NCI-H1092 (cell line): ENCODE data around the gene WNT11.

ENCODE experiments used
- DNase-seq: peaks from one replicate; lab custom pipeline; 2025; lab: John Stamatoyannopoulos, UW

Gene WNT11

DNA sequence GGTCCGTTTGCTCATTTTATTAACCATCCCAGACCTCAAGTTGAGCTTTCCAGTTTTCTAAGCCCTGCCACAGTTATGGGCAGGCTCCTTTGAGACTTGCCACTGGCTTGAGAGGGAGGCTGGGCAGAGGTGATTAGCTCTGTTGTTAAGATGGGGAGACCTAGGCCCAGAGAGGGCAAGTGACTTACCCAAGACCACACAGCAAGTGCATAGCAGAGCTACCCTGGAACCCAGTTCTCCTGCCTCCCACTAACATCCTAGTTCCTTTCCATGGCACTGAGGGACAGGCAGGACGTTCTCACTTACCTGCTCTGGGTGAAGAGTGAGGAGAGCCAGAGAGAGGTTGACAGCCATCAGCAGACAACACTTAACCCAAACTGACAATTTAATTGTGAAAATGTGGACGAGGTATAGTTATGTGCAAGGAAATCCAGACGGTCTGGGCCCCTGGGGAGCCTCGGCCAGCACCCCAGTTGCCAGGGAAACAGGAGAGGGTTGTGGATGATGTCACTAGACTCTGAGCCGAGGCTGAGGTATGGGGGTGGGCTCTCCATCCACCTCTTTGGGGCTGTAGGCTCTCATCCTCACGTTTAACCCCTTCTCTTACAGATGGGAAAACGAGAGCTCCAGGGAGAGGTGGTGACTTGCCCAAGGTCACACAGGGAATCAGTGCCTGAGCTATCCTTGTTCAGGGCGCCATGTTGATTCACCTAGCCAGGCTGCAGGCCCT lies 12.3 kb upstream of the WNT11 start:
- DNase-seq, result no peak

DNA sequence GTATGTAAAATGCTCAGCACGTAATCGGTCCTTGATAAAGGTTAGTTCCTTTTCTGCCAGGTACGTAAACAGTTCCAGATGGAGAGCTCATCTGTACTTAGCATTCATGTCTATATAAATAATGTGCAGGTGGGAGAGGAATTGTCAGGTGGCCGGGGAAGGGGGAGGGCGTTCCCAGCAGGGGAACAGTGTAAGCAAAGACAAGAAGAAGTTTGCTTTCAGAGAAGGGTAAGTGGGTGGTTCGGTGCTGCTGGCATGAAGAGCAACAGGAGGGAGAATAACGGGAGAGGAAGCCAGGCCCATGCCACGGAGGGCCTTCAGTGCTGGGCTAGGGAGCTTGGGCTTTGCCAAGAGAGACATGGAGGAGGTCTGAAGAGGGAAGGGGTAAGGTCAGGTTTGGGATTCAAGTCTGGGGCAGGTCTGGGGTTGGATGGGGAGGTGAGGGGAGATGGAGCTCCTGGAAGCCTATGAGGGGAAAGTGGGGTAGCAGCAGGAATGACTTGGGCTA lies 11.4 kb upstream of the WNT11 start:
- DNase-seq, result no peak

- DNase-seq, result no peak
Observed at GRCh38 chr11:76216536-76217325, 10.4 kb upstream of the WNT11 start.

- DNase-seq, result no peak
Observed at GRCh38 chr11:76215941-76216340, 9.6 kb upstream of the WNT11 start.

- no peak for DNase-seq
Observed at GRCh38 chr11:76214968-76215548, 8.8 kb upstream of the WNT11 start.

DNA sequence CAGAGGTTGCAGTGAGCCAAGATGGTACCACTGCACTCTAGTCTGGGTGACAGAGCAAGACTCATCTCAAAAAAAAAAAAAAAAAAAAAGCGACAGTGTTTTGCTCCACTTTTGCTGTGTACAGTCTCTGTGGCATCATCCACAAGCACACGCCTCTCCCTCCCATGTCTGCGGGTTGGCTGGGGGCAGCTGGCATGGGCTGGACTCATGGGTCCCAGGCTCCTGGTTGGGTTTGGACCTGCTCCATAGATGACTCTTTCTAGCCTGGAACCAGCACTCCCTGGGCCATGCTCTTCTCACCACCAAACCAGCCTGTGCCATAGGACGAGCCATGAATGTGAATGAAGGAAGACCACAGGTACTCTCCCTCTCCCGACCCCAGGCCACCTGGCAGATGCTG lies 7.9 kb upstream of the WNT11 start:
- DNase-seq, result no peak

DNA sequence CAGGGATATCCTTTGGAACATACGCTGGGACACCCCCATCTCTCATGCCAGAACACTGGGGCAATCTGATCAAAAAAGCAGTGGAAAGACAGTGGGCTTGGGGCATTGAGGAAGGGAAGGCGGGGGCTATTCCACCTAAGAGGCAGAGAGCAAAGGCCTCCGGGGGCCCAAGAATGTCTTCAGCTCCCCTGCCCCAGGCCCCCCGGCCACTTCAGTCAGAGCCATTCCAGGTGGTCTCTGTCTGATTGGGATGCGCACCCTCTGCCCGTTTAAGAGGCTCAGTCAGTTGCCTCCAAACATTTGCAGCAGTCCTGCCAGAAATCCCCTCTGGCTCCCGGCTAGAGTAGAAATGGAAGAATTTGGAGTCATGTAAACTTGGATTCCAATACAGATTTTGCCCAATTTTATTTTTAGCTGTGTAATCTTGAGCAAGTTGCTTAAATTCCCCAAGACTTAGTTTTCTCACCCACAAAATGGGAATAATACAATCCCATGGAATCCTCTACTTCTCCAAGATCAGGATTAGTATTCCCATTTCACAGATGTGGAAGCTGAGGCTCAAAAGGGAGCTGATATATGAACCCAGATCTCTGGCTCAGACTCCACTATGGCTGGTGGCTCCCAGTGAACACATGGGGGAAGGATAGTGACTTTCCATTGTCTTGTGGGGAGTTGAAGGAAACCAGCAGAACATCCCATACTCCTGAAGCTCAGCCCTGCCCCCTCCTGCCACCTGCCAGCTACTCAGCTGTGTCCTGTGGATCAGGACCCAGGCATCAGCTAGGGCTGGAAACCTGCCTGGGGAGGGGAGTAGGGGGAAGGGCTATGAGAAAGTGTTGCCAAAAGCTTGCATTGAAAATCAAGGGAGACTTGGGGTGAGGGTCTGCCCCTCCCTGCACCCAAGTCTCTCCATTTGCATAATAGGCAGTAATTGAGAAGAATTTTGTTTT lies 6.1 kb upstream of the WNT11 start:
- no peak for DNase-seq

GRCh38 chr11:76210931-76211851 lies 4.9 kb upstream of the WNT11 start:
- no peak for DNase-seq

- DNase-seq, result peak; percentile 58
Observed at GRCh38 chr11:76209973-76210930, 4.0 kb upstream of the WNT11 start.

DNA sequence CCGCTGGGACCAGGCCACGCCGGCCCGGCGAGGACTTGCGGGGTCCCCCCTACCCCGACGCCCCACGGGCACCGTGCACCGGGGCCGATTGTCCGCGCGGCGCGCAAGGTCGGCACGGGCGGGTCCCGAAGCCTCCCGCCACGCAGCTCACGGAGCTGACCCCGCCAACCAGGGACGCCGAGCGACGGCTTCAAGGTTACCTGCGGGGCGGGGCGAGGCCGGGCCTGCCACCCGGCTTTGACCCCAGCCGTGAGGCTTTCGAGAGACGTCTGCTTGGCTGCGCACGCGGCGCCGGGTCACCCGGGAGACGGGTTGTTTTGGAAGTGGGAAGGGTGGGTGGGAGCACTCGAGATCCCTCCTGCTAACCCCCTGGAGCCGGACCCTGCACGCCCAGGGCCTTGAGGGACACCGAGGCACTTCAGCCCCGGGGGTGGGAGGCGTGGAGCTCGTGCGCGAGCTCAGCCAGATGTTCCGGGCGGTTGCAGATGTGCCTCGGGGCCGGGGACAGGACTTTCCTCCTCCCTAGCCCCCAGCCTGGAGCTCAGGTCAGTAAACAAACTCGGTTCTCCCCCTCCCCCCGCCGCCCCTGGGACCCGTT lies 3.2 kb upstream of the WNT11 start:
- DNase-seq, result no peak

DNA sequence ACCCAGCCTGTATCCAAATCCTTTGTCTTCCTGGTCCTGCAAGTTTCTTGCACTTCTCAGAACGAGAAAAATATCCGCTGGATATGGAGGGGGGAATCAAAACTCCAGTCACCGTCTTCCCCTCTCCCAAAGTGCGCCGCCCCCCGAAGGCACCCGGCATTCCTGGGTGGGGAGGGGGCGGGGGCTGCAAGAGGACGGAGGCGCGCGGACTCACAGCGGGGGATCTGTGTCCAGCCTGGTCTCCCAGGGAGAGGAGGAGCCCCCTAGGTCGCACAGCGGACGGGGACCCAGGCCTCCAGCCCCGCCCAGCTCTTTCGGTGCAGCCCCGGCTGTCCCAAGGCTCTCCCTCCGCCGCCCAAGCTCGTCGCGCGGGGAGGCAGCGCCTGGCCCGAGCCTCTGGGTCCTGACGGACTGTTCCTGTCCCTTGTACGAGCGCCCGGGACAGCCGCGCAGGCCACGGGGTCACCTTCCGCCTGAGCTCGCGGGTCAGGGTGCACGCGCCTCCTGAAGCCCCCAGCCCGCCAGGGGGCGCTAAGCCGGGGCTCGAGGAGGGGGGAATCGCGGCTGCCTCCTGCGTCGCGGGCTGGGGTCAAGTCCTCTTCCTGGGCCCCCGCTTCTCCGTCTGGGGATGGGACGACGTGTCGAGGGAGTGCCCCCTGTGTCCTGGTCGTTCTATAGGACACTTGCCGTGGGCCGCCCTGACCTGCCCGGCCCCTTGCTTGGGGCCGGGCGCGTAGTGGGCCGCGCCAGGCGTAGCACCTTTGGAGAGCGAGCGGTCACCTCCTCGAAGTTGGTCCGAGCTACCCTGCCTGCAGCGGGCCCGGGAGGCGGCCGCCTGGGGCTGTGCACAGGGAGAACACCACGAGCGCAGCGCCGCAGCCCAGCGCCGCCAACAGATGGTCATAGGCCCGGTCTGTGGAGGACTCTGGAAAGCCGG lies 2.4 kb upstream of the WNT11 start:
- peak; percentile 63 for DNase-seq

- peak; percentile 65 for DNase-seq
Observed at GRCh38 chr11:76207642-76208401, 1.5 kb upstream of the WNT11 start.

GRCh38 chr11:76206077-76206326 lies 300 bp downstream of the WNT11 start:
- DNase-seq, result no peak

DNA sequence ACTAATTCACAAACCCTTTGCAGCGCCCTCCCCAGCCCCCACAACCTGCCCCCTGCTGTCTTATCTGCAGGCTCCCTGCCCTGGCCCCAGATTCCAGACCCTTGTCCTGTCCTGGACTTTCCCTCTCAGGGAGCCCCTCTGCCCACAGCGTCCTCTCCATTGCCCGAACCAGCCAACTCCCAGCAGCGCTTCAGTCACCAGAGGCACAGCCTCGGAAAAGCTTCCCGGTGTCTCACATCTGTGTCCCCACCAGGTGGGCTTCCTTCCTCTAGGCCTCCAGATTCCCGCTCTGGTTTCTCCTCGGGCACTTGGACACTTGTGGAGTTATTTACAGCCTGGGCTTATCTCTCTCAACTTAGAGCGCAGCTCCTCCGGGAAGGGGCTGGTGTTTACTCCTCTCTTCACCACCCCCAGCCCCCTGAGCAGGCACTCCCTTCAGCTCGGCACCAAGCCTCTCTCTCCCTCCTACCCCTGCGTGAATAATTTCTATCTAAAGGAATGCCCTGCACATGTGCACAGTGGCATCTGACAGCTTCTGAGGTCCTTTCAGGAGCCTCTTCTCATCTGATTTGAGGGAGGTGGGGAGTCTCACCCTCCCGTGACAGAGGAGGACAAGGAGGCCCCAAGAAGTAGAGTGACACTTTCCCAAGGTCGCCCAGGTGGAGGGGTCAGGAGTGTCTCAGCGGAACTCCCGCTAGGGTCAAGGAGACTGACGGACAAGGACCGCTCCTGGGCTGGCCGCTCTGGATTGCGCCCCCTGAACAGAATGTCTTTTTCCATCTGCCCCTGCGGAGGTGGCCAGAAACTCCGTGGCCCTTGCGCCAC lies 838 bp downstream of the WNT11 start:
- no peak for DNase-seq

DNA sequence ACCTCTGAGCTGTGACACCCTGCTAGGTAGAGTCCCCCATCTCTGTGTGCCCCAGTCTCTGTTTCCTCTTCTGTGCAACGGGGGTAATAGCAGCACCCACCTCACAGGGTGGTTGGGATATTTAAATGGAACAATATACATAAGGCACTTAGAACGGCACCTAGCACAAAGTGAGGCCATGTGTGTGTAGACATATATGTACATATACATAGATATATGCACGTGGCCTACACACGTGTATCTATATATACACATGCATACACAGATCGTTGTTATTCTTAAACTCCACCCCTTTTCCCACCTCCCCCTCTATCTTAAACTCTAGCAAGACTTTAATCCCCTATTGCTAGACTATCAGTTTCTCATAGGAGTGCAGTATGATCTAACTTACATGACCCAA lies 2.4 kb downstream of the WNT11 start:
- no peak for DNase-seq

GRCh38 chr11:76203131-76203925 lies 3.0 kb downstream of the WNT11 start:
- DNase-seq, result no peak
